WERI-Rb-1 (cell line): ENCODE data around the gene ULK1.
"Not testable (repeated sequence)": the region's sequence is repeated elsewhere in the genome, so short reads cannot be mapped to it uniquely, and the experiment has no call there.

Experiments used
- DNase-seq: peaks from one replicate; pipeline ENCODE4 v3.0.0-alpha.2; 2020
- H3K27ac ChIP-seq: fragments of 250-450 bp; sonication (Bioruptor Pico); 2 replicates; pipeline ENCODE4 v1.5.1; 2020; ENCODE audit warnings: mild to moderate bottlenecking, moderate library complexity
- H3K27me3 ChIP-seq: fragments of 250-450 bp; sonication (Bioruptor Pico); 2 replicates; pipeline ENCODE4 v1.5.1; 2021; ENCODE audit warnings: mild to moderate bottlenecking, low read depth, moderate library complexity; ENCODE audit not compliant: insufficient read depth, severe bottlenecking
- H3K36me3 ChIP-seq: fragments of 250-450 bp; sonication (Bioruptor Pico); 2 replicates; pipeline ENCODE4 v1.5.1; 2020; ENCODE audit warnings: mild to moderate bottlenecking, moderate library complexity
- H3K4me3 ChIP-seq: 2 replicates; pipeline ENCODE4 v1.5.1; 2011; ENCODE audit warnings: low read depth, mild to moderate bottlenecking, control low read depth, low read length
- H3K9me3 ChIP-seq: fragments of 250-450 bp; sonication (Bioruptor Pico); 2 replicates; pipeline ENCODE4 v1.5.1; 2021; ENCODE audit warnings: mild to moderate bottlenecking, moderate library complexity; ENCODE audit not compliant: severe bottlenecking
- CTCF ChIP-seq: IDR thresholded peaks from 2 replicates; pipeline ENCODE4 v1.5.1; 2011; ENCODE audit warnings: low read depth, mild to moderate bottlenecking, control low read depth, inconsistent platforms, low read length

Gene ULK1

GRCh38 chr12:131944601-131945251 is 50.3 kb downstream of the ULK1 start:
- Histone ChIP-seq H3K36me3 (peaks cover 28% of the 10 kb centered on the region), H3K27me3 (no peaks in the 10 kb centered on the region), H3K4me3 (no peak overlapping the region), H3K9me3 (no peaks in the 10 kb centered on the region), H3K27ac (no peak overlapping the region)
- no peak for DNase-seq
- TF ChIP-seq CTCF = no peak

DNA sequence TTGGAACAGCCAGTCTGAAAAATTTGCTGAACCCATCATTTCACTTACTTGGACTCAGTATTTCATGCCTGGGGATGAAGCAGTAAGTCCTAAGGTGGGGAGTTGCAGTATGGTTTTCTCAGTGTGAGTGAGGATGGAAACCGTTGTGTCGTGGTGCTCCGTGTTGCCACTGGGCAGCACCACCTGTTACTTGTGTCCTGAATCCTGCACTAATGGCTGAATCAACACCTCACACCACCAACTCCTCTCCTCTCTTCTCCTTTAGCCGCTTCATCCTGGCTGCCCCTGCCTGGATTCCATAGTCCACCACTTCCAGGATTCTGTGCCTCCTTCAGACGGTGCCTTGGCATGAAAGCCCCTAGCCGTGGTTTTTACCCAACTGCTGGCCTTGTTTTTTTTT is 52.3 kb downstream of the ULK1 start:
- Histone ChIP-seq H3K27me3 (no peaks in the 10 kb centered on the region), H3K36me3 (peaks cover 17% of the 10 kb centered on the region; the same call in 1 of the 2 replicates), H3K27ac (no peak overlapping the region), H3K4me3 (no peak overlapping the region), H3K9me3 (no peaks in the 10 kb centered on the region)
- no peak for TF ChIP-seq CTCF
- DNase-seq = no peak

GRCh38 chr12:131947482-131948027 is 53.1 kb downstream of the ULK1 start:
- Histone ChIP-seq H3K27me3 (no peaks in the 10 kb centered on the region), H3K27ac (no peak overlapping the region), H3K9me3 (no peaks in the 10 kb centered on the region), H3K36me3 (peaks cover 13% of the 10 kb centered on the region; the same call in 1 of the 2 replicates), H3K4me3 (no peak overlapping the region)
- no peak for DNase-seq
- TF ChIP-seq CTCF = no peak

DNA sequence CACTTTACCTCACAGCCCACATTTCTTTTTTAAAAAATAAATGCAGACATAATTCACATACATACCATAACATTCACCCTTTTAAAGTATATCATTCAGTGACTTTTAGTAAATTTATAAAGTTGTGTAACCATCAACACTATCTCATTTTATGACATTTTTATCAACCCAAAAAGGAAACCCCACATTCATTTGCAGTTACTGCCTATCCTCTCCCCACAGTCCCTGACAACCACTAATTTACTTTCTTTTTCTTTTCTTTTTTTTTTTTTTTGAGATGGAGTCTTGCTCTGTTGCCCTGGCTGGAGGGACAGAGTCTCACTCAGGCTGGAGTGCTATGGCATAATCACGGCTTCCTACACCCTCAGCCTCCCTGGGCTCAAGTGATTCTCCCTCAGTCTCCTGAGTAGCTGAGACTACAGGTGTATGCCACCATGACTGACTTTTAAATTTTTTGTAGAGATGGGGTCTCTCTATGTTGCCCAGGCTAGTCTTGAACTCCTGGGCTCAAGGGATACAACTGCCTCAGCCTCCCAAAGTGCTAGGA is 53.8 kb downstream of the ULK1 start:
- TF ChIP-seq CTCF = no peak
- H3K27me3 ChIP-seq = no peaks in the 10 kb centered on the region
- H3K27ac ChIP-seq = no peak overlapping the region
- H3K9me3 ChIP-seq = no peaks in the 10 kb centered on the region
- DNase-seq = no peak
- H3K4me3 ChIP-seq = no peak overlapping the region
- peaks cover 6% of the 10 kb centered on the region; the same call in 1 of the 2 replicates for H3K36me3 ChIP-seq

- H3K9me3 ChIP-seq, DNase-seq, H3K36me3 ChIP-seq, H3K27me3 ChIP-seq: not testable (repeated sequence)
- peak overlapping the region; percentile 46 for H3K4me3 ChIP-seq
- H3K27ac ChIP-seq = peak overlapping the region; percentile 4; the same call in 1 of the 2 replicates
Observed at GRCh38 chr12:131948713-131949430, 54.5 kb downstream of the ULK1 start.

- Histone ChIP-seq H3K27me3 (no peaks in the 10 kb centered on the region), H3K36me3 (no peaks in the 10 kb centered on the region), H3K9me3 (no peaks in the 10 kb centered on the region), H3K4me3 (peak within 1 kb of the TSS; percentile 81), H3K27ac (peak within 1 kb of the TSS; percentile 85)
- TF ChIP-seq CTCF = peak; percentile 62
- DNase-seq = peak; percentile 94
Observed at GRCh38 chr12:131949431-131950181, 55.2 kb downstream of the ULK1 start, which contains the start of gene EP400. Gene EP400 (plus strand): TSS chr12:131949942. CDS start chr12:131960620, 10,678 bp downstream.
